Liver (tissue), 3 donors: ENCODE data around the gene GRIA1.

Experiments
- CTCF ChIP-seq: fragments of 150-350 bp; IDR thresholded peaks from 2 replicates; pipeline ENCODE4 v1.5.1; 2017; ENCODE audit warnings: improper control_type of control experiment, low read depth, low read length; ENCODE audit not compliant: missing input control
- MAX ChIP-seq: IDR thresholded peaks from 2 replicates; pipeline ENCODE4 v1.6.1; 2016; ENCODE audit warnings: antibody characterized with exemption
- SP1 ChIP-seq: IDR thresholded peaks from 2 replicates; pipeline ENCODE4 v1.6.1; 2018; ENCODE audit warnings: antibody characterized with exemption, mild to moderate bottlenecking
- donor health status: healthy.
- donor health status: healthy.

- TF ChIP-seq SP1 (no peak), CTCF (no peak), MAX (no peak)
Observed at GRCh38 chr5:153779836-153780235, 289.4 kb downstream of the GRIA1 start.
